ENCODE measurements around the gene COL4A2. TPM values are rescaled to one million over a fixed set of nuclear protein-coding genes. Genes with fewer than 3 reads are reported as not detected.

Gene COL4A2
- total RNA-seq, 1 donor from 2014 or later: 120 TPM

- H3K27me3 Mint-ChIP-seq: peaks cover 53% of the 10 kb centered on the region
- no peaks in the 10 kb centered on the region for H3K9me3 Mint-ChIP-seq (ENCODE audit: low read depth)
- peaks cover 37% of the 10 kb centered on the region for H3K4me1 Mint-ChIP-seq (ENCODE audit: low read depth)
- peak overlapping the region; percentile 32 for H3K4me3 Mint-ChIP-seq (ENCODE audit: low read depth)
- TF ChIP-seq CTCF (IDR thresholded peaks at IDR 0.05; ENCODE audit: unreplicated experiment): no peak
- DNase-seq (ENCODE audit: low spot score, unreplicated experiment): no peak
- no peak overlapping the region for H3K27ac Mint-ChIP-seq
- peaks cover 9% of the 10 kb centered on the region for H3K36me3 Mint-ChIP-seq (ENCODE audit: insufficient read depth)
These were observed 2.8 kb upstream of the COL4A2 start for GRCh38 chr13:110304256-110304655.

GRCh38 chr13:110305001-110305400 is 2.1 kb upstream of the COL4A2 start:
- Mint-ChIP-seq H3K27me3 (peaks cover 50% of the 10 kb centered on the region), H3K4me3 (ENCODE audit: low read depth) (peak overlapping the region; percentile 75), H3K36me3 (ENCODE audit: insufficient read depth) (peaks cover 9% of the 10 kb centered on the region), H3K27ac (no peak overlapping the region), H3K4me1 (ENCODE audit: low read depth) (peaks cover 38% of the 10 kb centered on the region), H3K9me3 (ENCODE audit: low read depth) (no peaks in the 10 kb centered on the region)
- no peak for TF ChIP-seq CTCF (IDR thresholded peaks at IDR 0.05; ENCODE audit: unreplicated experiment)
- DNase-seq (ENCODE audit: low spot score, unreplicated experiment): no peak

- no peak for TF ChIP-seq CTCF (IDR thresholded peaks at IDR 0.05; ENCODE audit: unreplicated experiment)
- Mint-ChIP-seq H3K27ac (peak overlapping the region; percentile 77), H3K9me3 (ENCODE audit: low read depth) (no peaks in the 10 kb centered on the region), H3K4me3 (ENCODE audit: low read depth) (peak overlapping the region; percentile 75), H3K27me3 (peaks cover 46% of the 10 kb centered on the region), H3K36me3 (ENCODE audit: insufficient read depth) (peaks cover 9% of the 10 kb centered on the region), H3K4me1 (ENCODE audit: low read depth) (peaks cover 38% of the 10 kb centered on the region)
- no peak for DNase-seq (ENCODE audit: low spot score, unreplicated experiment)
These were observed 1.5 kb upstream of the COL4A2 start for GRCh38 chr13:110305544-110305943.

- TF ChIP-seq CTCF (IDR thresholded peaks at IDR 0.05; ENCODE audit: unreplicated experiment): no peak
These were observed 1.1 kb upstream of the COL4A2 start for GRCh38 chr13:110305949-110306339.

GRCh38 chr13:110306340-110306959 is 634 bp upstream of the COL4A2 start:
- TF ChIP-seq CTCF (IDR thresholded peaks at IDR 0.05; ENCODE audit: unreplicated experiment): no peak
- no peak for DNase-seq (ENCODE audit: low spot score, unreplicated experiment)
- H3K4me3 Mint-ChIP-seq (ENCODE audit: low read depth): peak overlapping the region; percentile 75
- peaks cover 10% of the 10 kb centered on the region for H3K36me3 Mint-ChIP-seq (ENCODE audit: insufficient read depth)
- peak overlapping the region; percentile 88 for H3K27ac Mint-ChIP-seq
- H3K9me3 Mint-ChIP-seq (ENCODE audit: low read depth): no peaks in the 10 kb centered on the region
- H3K27me3 Mint-ChIP-seq: peaks cover 38% of the 10 kb centered on the region
- peaks cover 37% of the 10 kb centered on the region for H3K4me1 Mint-ChIP-seq (ENCODE audit: low read depth)

More at GRCh38 chr13:110305949-110306339, 1.1 kb upstream of the COL4A2 start:
- Mint-ChIP-seq H3K27me3 (peaks cover 43% of the 10 kb centered on the region), H3K36me3 (ENCODE audit: insufficient read depth) (peaks cover 9% of the 10 kb centered on the region), H3K4me3 (ENCODE audit: low read depth) (peak overlapping the region; percentile 75), H3K4me1 (ENCODE audit: low read depth) (peaks cover 38% of the 10 kb centered on the region), H3K9me3 (ENCODE audit: low read depth) (no peaks in the 10 kb centered on the region), H3K27ac (peak overlapping the region; percentile 77)
- DNase-seq (ENCODE audit: low spot score, unreplicated experiment): no peak
